Uterus (tissue), 4 donors: ENCODE measurements around the gene BLZF1. TPM values are rescaled to one million over a fixed set of nuclear protein-coding genes. Genes with fewer than 3 reads are reported as not detected.

Source experiments
- DNase-seq, 2 donors: peaks; one replicate each; pipeline ENCODE4 v3.0.0-alpha.2; 2019 to 2020
- H3K27ac ChIP-seq, 2 donors: fragments of 200-600 bp; sonication (generic); 1 replicate in 1 of 2; 2 replicates in 1 of 2; pipeline ENCODE4 v1.5.1; 2016 to 2018
- H3K27me3 ChIP-seq, 2 donors: fragments of 200-600 bp; sonication (generic); one replicate each; pipeline ENCODE4 v1.5.1; 2018 to 2019; ENCODE audit warnings: control low read depth in 1 of 2
- H3K36me3 ChIP-seq, 2 donors: fragments of 200-600 bp; sonication (generic); one replicate each; pipeline ENCODE4 v1.5.1; 2019; ENCODE audit warnings: control low read depth in 1 of 2
- H3K4me1 ChIP-seq, 2 donors: fragments of 200-600 bp; sonication (generic); one replicate each; pipeline ENCODE4 v1.5.1; 2018 to 2019; ENCODE audit warnings: control low read depth in 1 of 2
- H3K4me3 ChIP-seq, 2 donors: fragments of 200-600 bp; sonication (generic); 1 replicate in 1 of 2; 2 replicates in 1 of 2; pipeline ENCODE4 v1.5.1; 2018 to 2019; ENCODE audit warnings: mild to moderate bottlenecking in 1 of 2
- H3K9me3 ChIP-seq, 2 donors: fragments of 200-600 bp; sonication (generic); one replicate each; pipeline ENCODE4 v1.5.1; 2019; ENCODE audit warnings: control low read depth in 1 of 2
- POLR2A ChIP-seq, 2 donors: fragments of 450-650 bp; IDR thresholded peaks; one replicate each; pipeline ENCODE4 v1.6.1; 2016; ENCODE audit warnings: antibody characterized with exemption in 2 of 2, mild to moderate bottlenecking in 1 of 2, moderate library complexity in 1 of 2
- intact Hi-C: fragments of 100-400 bp; cut with DNase I; formaldehyde crosslinking; loops from one replicate; pipeline ENCODE4 v1.15.1; 2023; ENCODE audit warnings: low total_unique reads
- total RNA-seq, 4 donors: library from RNA; depleted of rRNA in 3 of 4; stranded (reverse); fragments of >200 nt in 3 of 4; gene quantifications; one replicate each; pipeline versions ENCODE4 v1.1.0 to v1.2.4, GENCODE V29; 2014 to 2023
- TF ChIP-seq, protein P1 (sequence below), 4 experiments: fragments of 200-600 bp in 2 of 4; fragments of 450-650 bp in 2 of 4; sonication (generic) in 2 of 4; IDR thresholded peaks; one replicate each; pipeline ENCODE4 v1.5.1; 2016 to 2019; ENCODE audit warnings: antibody characterized with exemption in 4 of 4, mild to moderate bottlenecking in 2 of 4, moderate library complexity in 1 of 4
- donor health status: DM: yes; HTN: yes; CAD: no.

The BLZF1 gene
- total RNA-seq, 4 donors from 2014 or later = 24.7 to 70.6 (median 39.1) TPM

DNA sequence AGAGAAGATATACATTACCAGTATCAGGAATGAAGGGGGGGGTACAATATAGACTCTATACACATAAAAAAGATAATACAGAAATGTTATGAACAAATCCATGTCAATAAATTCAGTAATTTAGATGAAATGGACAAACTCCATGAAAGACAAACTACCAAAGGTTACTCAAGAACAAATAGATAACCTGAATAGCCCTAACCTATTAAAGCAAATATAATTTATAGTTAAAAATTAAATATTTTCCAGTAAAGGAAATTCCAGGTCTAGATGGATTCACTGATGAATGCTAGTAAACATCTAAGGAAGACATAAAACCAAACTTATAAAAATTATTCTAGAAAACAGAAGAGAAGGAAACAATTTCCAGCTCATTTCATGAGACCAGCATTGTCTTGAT lies 13.2 kb downstream of the BLZF1 start:
- H3K36me3 ChIP-seq = no peaks in the 10 kb centered on the region
- DNase-seq = no peak
- H3K9me3 ChIP-seq = no peaks in the 10 kb centered on the region
- no peaks in the 10 kb centered on the region for H3K4me1 ChIP-seq
- H3K4me3 ChIP-seq = no peak overlapping the region
- intact Hi-C loops = no loop called here
- H3K27ac ChIP-seq = no peak overlapping the region
- H3K27me3 ChIP-seq = no peaks in the 10 kb centered on the region
- TF ChIP-seq, protein P1, sequence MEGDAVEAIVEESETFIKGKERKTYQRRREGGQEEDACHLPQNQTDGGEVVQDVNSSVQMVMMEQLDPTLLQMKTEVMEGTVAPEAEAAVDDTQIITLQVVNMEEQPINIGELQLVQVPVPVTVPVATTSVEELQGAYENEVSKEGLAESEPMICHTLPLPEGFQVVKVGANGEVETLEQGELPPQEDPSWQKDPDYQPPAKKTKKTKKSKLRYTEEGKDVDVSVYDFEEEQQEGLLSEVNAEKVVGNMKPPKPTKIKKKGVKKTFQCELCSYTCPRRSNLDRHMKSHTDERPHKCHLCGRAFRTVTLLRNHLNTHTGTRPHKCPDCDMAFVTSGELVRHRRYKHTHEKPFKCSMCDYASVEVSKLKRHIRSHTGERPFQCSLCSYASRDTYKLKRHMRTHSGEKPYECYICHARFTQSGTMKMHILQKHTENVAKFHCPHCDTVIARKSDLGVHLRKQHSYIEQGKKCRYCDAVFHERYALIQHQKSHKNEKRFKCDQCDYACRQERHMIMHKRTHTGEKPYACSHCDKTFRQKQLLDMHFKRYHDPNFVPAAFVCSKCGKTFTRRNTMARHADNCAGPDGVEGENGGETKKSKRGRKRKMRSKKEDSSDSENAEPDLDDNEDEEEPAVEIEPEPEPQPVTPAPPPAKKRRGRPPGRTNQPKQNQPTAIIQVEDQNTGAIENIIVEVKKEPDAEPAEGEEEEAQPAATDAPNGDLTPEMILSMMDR (IDR thresholded peaks at IDR 0.05) = no peak
- no peak for TF ChIP-seq POLR2A (IDR thresholded peaks at IDR 0.05)

DNA sequence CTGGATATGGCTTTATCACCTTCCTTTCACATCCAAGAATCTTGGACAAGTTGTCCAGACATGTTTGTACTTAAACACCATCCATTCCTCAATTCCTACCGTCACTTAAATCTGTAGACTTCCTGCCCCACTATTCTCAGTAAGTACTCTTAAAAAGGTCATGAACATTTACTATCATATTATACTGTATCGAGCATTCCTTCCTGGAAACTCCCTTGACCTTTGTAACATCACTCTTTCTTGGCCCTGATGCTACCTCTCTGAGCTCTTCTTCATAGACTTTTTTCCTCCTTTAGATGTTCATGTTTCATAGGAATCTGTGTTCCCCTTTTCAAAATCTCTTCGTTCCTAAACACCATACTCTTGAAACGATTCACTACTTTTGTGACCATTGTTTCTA lies 15.5 kb downstream of the BLZF1 start:
- no peaks in the 10 kb centered on the region for H3K27me3 ChIP-seq
- no peak for DNase-seq
- no peak overlapping the region for H3K4me3 ChIP-seq
- no peak for TF ChIP-seq POLR2A (IDR thresholded peaks at IDR 0.05)
- TF ChIP-seq, protein P1 (IDR thresholded peaks at IDR 0.05) = no peak
- H3K36me3 ChIP-seq = no peaks in the 10 kb centered on the region
- H3K27ac ChIP-seq = no peak overlapping the region
- no peaks in the 10 kb centered on the region for H3K4me1 ChIP-seq
- no peaks in the 10 kb centered on the region for H3K9me3 ChIP-seq
- intact Hi-C loops = no loop called here

DNA sequence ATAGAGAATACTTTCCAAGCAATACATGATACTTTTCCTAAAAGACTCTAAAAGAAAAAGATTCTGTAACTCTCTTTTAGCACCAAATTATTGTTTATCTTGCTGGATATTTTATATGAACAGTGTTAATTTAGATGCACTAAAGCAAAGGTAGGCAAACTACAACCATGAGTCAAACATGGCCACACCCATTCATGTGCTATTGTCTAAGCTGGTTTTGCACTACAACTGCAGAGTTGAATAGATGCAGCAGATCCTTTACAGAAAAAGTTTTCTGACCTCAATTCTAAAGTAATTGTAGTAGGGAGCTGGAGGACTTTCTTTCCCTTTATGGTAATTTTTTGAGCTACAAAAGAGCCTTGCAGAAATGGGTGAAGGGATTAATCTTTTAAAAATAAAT lies 19.4 kb downstream of the BLZF1 start:
- no peak for DNase-seq
- intact Hi-C loops = no loop called here
- TF ChIP-seq, protein P1 (IDR thresholded peaks at IDR 0.05) = no peak
- TF ChIP-seq POLR2A (IDR thresholded peaks at IDR 0.05) = no peak
- Histone ChIP-seq H3K27ac (no peak overlapping the region), H3K4me1 (no peaks in the 10 kb centered on the region), H3K27me3 (no peaks in the 10 kb centered on the region), H3K9me3 (no peaks in the 10 kb centered on the region), H3K4me3 (no peak overlapping the region), H3K36me3 (no peaks in the 10 kb centered on the region)

DNA sequence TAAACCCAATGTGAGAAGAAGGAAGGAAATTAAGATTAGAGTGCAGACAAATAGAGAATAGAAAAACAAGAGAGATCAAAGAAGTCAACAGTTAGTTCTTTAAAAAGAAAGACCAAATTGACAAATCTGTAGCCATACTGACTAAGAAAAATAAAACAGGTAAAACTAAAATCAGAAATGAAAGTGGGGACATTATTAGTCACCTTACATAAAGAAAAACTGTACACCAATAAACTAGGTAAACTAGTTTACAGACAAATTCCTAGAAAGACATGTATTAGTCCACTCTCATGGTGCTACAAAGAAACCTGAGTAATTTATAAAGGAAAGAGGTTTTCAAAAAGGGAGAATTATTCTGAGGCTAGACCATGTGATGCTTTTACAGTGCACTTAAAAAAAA lies 22.3 kb downstream of the BLZF1 start:
- DNase-seq = no peak
- H3K4me3 ChIP-seq = no peak overlapping the region
- intact Hi-C loops = no loop called here
- H3K27me3 ChIP-seq = no peaks in the 10 kb centered on the region
- no peaks in the 10 kb centered on the region for H3K9me3 ChIP-seq
- H3K36me3 ChIP-seq = no peaks in the 10 kb centered on the region
- H3K27ac ChIP-seq = no peak overlapping the region
- no peaks in the 10 kb centered on the region for H3K4me1 ChIP-seq
- TF ChIP-seq, protein P1 (IDR thresholded peaks at IDR 0.05) = no peak
- TF ChIP-seq POLR2A (IDR thresholded peaks at IDR 0.05) = no peak

DNA sequence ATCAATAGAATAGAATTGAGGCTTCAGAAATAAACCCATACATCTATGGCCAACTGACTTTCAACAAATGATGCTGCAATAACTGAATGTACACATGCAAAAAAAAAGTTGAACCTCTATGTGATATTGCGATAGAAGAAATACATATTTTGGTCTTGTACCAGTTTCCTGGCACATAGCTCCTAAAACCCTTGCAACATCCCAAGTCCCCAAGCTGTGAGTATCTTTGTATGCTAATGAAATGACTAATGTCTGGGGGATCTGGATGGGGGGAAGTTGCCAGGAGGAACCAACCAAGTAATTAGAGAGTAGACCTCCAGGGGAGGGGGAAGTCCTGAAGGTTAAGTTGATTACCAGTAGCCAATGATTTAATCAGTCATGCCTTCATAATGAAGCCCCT lies 24.4 kb downstream of the BLZF1 start:
- intact Hi-C loops = no loop called here
- H3K27ac ChIP-seq = no peak overlapping the region
- no peaks in the 10 kb centered on the region for H3K4me1 ChIP-seq
- no peaks in the 10 kb centered on the region for H3K9me3 ChIP-seq
- TF ChIP-seq, protein P1 (IDR thresholded peaks at IDR 0.05) = no peak
- no peak for TF ChIP-seq POLR2A (IDR thresholded peaks at IDR 0.05)
- H3K4me3 ChIP-seq = no peak overlapping the region
- no peaks in the 10 kb centered on the region for H3K36me3 ChIP-seq
- DNase-seq = no peak
- no peaks in the 10 kb centered on the region for H3K27me3 ChIP-seq
